K562 (cell line): ENCODE results near the gene TMEM53. TPM values are rescaled to one million over a fixed set of nuclear protein-coding genes. Genes with fewer than 3 reads are reported as not detected.

Source experiments
- BCOR ChIP-seq: fragments of 450-650 bp; IDR thresholded peaks from 2 replicates; pipeline ENCODE4 v1.6.1; 2016
- CAMTA2 ChIP-seq: fragments of 250-450 bp; sonication (Bioruptor Pico); conservative IDR thresholded peaks from 2 replicates; pipeline ENCODE4 v1.5.1; 2022
- HMGN3 ChIP-seq: IDR thresholded peaks from 2 replicates; pipeline ENCODE4 v1.6.1; 2011; ENCODE audit warnings: borderline replicate concordance, low read depth, mild to moderate bottlenecking, mixed read lengths, low read length; ENCODE audit not compliant: insufficient read length; ENCODE audit errors: extremely low read depth
- HOXB6 ChIP-seq: fragments of 250-450 bp; sonication (Bioruptor Pico); IDR thresholded peaks from 2 replicates; pipeline ENCODE4 v1.5.1; 2022; ENCODE audit warnings: mild to moderate bottlenecking, borderline replicate concordance
- IFI16 ChIP-seq: fragments of 250-450 bp; sonication (Bioruptor Pico); IDR thresholded peaks from 2 replicates; pipeline ENCODE4 v2.1.2; 2022; ENCODE audit warnings: mild to moderate bottlenecking, inconsistent platforms
- JUNB ChIP-seq: fragments of 450-650 bp; formaldehyde crosslinking; conservative IDR thresholded peaks from 2 replicates; pipeline ENCODE4 v1.4.0; 2020; ENCODE audit warnings: mild to moderate bottlenecking
- KAT7 ChIP-seq: sonication (generic); formaldehyde crosslinking; IDR thresholded peaks from 2 replicates; pipeline ENCODE4 v1.8.0; 2022; ENCODE audit warnings: missing genetic modification reagents, mild to moderate bottlenecking, borderline replicate concordance
- MIER1 ChIP-seq: fragments of 450-650 bp; IDR thresholded peaks from 2 replicates; pipeline ENCODE4 v1.6.1; 2016; ENCODE audit warnings: antibody characterized with exemption, mild to moderate bottlenecking, low read depth
- PHTF2 ChIP-seq: fragments of 250-450 bp; sonication (Bioruptor Pico); IDR thresholded peaks from 2 replicates; pipeline ENCODE4 v1.5.0; 2021; ENCODE audit warnings: mild to moderate bottlenecking
- RBM17 ChIP-seq: fragments of 200-400 bp; formaldehyde crosslinking; IDR thresholded peaks from 2 replicates; pipeline ENCODE4 v1.6.1; 2017; ENCODE audit warnings: low read depth, mild to moderate bottlenecking, low read length, borderline replicate concordance
- SMARCA5 ChIP-seq: fragments of 450-650 bp; IDR thresholded peaks from 2 replicates; pipeline ENCODE4 v1.6.1; 2016
- TCF3 ChIP-seq: sonication (generic); formaldehyde crosslinking; IDR thresholded peaks from 2 replicates; pipeline ENCODE4 v1.4.0; 2020; ENCODE audit warnings: mild to moderate bottlenecking, missing genetic modification reagents
- ZBTB8A ChIP-seq: fragments of 450-650 bp; IDR thresholded peaks from 2 replicates; pipeline ENCODE4 v1.6.1; 2018; ENCODE audit warnings: mild to moderate bottlenecking, moderate library complexity; ENCODE audit not compliant: partially characterized antibody
- ZNF282 ChIP-seq: sonication (generic); formaldehyde crosslinking; IDR thresholded peaks from 2 replicates; pipeline ENCODE4 v1.8.1; 2023; ENCODE audit warnings: missing genetic modification reagents
- ZNF316 ChIP-seq: fragments of 450-650 bp; IDR thresholded peaks from 2 replicates; pipeline ENCODE4 v1.6.1; 2016
- ZNF696 ChIP-seq: fragments of 250-450 bp; sonication (Bioruptor Pico); conservative IDR thresholded peaks from 2 replicates; pipeline ENCODE4 v1.4.0; 2020; ENCODE audit warnings: mild to moderate bottlenecking, moderate library complexity
- ZNF75A ChIP-seq: fragments of 450-650 bp; formaldehyde crosslinking; IDR thresholded peaks from 2 replicates; pipeline ENCODE4 v1.4.0; 2020; ENCODE audit warnings: mild to moderate bottlenecking
- polyA plus RNA-seq, 8 experiments: library from polyadenylated mRNA; depleted of rRNA in 4 of 8; stranded (reverse) in 5 of 8; unstranded in 3 of 8; fragments of >200 nt; fragmentation: Nextera tagmentation in 2 of 8; fragmentation: Illumina TruSeq in 1 of 8; extraction: Ambion mirVana in 2 of 8; extraction: Trizol in 1 of 8; gene quantifications; 2 replicates each; pipeline versions ENCODE4 v1.2.1 to v1.2.3, GENCODE V29; 2011 to 2014; ENCODE audit warnings: inconsistent platforms in 1 of 8, missing spikeins in 1 of 8
- total RNA-seq, 7 experiments: library from RNA; depleted of rRNA in 6 of 7; stranded (reverse); fragments of >200 nt in 6 of 7; fragmentation: Illumina TruSeq in 2 of 7; extraction: Trizol in 2 of 7; gene quantifications; 2 replicates each; pipeline versions ENCODE4 v1.2.1 to v1.2.3, GENCODE V29; 2011 to 2021; ENCODE audit warnings: low replicate concordance in 1 of 7
- TF ChIP-seq, protein P1 (sequence below): sonication (generic); formaldehyde crosslinking; IDR thresholded peaks from 2 replicates; pipeline ENCODE4 v1.8.0; 2023; ENCODE audit warnings: mild to moderate bottlenecking, missing genetic modification reagents
- TF ChIP-seq, protein P2 (sequence below): fragments of 450-650 bp; IDR thresholded peaks from 2 replicates; pipeline ENCODE4 v1.6.1; 2018; ENCODE audit warnings: mild to moderate bottlenecking, low read depth; ENCODE audit not compliant: partially characterized antibody
- TF ChIP-seq, protein P3 (sequence below): fragments of 250-450 bp; sonication (Bioruptor Pico); IDR thresholded peaks from 2 replicates; pipeline ENCODE4 v1.5.0; 2021
- TF ChIP-seq, protein P4 (sequence below), 2 experiments: IDR thresholded peaks; 2 replicates each; pipeline ENCODE4 v1.6.1; 2011; ENCODE audit warnings: borderline replicate concordance in 1 of 2, control low read depth in 1 of 2, low read depth in 1 of 2, low read length in 1 of 2, mild to moderate bottlenecking in 1 of 2, mixed read lengths in 1 of 2, moderate library complexity in 1 of 2; ENCODE audit not compliant: insufficient read depth in 1 of 2, insufficient read length in 1 of 2, poor library complexity in 1 of 2, severe bottlenecking in 1 of 2; ENCODE audit errors: extremely low read depth in 1 of 2

The TMEM53 gene
- total and polyA plus RNA-seq, 9 of the 15 experiments (the other 6 are each of a cell fraction or from before 2014, with no cell fraction given): 0.23 to 3.7 (median 2.0) TPM

DNA sequence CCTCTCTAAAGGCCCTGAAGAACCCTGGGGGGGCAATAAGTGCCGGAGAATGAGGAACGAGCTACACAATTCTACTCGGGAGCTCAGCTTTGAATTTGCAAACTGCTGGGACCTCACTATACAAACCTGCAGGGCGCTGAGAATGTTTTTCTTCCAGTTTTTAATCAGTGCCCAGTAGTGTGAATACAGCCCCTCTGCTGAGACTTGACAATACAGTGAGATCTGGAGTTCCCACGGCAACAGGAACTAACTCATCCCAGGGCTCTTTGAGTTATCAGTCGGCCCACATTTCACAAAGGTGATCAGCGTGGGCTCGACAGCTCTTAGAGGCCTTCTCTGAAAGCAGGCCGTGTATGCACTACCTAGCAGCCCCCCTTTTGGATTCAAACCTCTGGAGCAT, 41.7 kb downstream of the TMEM53 start (continued):
- TF ChIP-seq, protein P1, sequence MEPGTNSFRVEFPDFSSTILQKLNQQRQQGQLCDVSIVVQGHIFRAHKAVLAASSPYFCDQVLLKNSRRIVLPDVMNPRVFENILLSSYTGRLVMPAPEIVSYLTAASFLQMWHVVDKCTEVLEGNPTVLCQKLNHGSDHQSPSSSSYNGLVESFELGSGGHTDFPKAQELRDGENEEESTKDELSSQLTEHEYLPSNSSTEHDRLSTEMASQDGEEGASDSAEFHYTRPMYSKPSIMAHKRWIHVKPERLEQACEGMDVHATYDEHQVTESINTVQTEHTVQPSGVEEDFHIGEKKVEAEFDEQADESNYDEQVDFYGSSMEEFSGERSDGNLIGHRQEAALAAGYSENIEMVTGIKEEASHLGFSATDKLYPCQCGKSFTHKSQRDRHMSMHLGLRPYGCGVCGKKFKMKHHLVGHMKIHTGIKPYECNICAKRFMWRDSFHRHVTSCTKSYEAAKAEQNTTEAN (CRISPR knock-in tag): no peak
- TF ChIP-seq HOXB6 (no peak), MIER1 (no peak), ZNF75A (CRISPR knock-in tag) (no peak), HMGN3 (no peak), CAMTA2 (CRISPR knock-in tag) (no peak), ZNF316 (no peak), ZNF696 (no peak), BCOR (no peak), SMARCA5 (no peak), ZBTB8A (no peak), KAT7 (CRISPR knock-in tag) (0 out of 2 replicates have a peak, but pooled peaks have one; percentile 3), JUNB (no peak), PHTF2 (no peak), TCF3 (CRISPR knock-in tag) (peak; percentile 80), ZNF282 (CRISPR knock-in tag) (no peak), RBM17 (no peak), IFI16 (CRISPR knock-in tag) (no peak)
- TF ChIP-seq, protein P2, sequence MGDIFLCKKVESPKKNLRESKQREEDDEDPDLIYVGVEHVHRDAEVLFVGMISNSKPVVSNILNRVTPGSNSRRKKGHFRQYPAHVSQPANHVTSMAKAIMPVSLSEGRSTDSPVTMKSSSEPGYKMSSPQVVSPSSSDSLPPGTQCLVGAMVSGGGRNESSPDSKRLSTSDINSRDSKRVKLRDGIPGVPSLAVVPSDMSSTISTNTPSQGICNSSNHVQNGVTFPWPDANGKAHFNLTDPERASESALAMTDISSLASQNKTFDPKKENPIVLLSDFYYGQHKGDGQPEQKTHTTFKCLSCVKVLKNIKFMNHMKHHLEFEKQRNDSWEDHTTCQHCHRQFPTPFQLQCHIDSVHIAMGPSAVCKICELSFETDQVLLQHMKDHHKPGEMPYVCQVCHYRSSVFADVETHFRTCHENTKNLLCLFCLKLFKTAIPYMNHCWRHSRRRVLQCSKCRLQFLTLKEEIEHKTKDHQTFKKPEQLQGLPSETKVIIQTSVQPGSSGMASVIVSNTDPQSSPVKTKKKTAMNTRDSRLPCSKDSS: no peak
- TF ChIP-seq, protein P3, sequence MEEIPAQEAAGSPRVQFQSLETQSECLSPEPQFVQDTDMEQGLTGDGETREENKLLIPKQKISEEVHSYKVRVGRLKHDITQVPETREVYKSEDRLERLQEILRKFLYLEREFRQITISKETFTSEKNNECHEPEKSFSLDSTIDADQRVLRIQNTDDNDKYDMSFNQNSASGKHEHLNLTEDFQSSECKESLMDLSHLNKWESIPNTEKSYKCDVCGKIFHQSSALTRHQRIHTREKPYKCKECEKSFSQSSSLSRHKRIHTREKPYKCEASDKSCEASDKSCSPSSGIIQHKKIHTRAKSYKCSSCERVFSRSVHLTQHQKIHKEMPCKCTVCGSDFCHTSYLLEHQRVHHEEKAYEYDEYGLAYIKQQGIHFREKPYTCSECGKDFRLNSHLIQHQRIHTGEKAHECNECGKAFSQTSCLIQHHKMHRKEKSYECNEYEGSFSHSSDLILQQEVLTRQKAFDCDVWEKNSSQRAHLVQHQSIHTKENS (CRISPR knock-in tag): no peak
- TF ChIP-seq, protein P4, sequence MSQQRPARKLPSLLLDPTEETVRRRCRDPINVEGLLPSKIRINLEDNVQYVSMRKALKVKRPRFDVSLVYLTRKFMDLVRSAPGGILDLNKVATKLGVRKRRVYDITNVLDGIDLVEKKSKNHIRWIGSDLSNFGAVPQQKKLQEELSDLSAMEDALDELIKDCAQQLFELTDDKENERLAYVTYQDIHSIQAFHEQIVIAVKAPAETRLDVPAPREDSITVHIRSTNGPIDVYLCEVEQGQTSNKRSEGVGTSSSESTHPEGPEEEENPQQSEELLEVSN (IDR thresholded peaks at IDR 0.05; ENCODE audit: borderline replicate concordance in 1 of 2, extremely low read depth in 1 of 2, insufficient read depth in 1 of 2, insufficient read length in 1 of 2, low read depth in 1 of 2, low read length in 1 of 2, poor library complexity in 1 of 2, severe bottlenecking in 1 of 2): peak in 1 of 2 experiments; percentile 17
